Measurements from ENCODE around the gene PSMG1.
A peak's percentile ranks its signal among the peaks of the same experiment; 100 is the strongest.

PSMG1 gene

DNA sequence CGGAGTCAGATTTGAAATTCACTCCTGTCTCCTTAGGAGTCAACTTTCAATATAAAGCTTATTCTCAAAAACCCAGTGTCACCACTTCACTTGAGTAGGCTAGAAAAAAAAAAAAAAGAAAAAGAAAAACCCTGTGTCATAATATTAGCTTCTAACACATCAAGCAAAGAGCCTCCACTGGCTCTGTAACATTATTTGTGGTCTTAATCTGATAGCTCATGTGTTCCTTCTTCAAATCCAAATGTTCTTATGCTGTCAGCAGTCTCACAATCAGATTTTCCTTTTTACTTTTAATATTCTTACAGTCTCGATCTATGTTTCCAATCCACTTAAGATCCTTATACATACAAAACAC, 26.1 kb upstream of the PSMG1 start:
- H3K4me3 ChIP-seq (ENCODE audit: low read depth, low read length): no peak overlapping the region
- TF ChIP-seq, protein P1, sequence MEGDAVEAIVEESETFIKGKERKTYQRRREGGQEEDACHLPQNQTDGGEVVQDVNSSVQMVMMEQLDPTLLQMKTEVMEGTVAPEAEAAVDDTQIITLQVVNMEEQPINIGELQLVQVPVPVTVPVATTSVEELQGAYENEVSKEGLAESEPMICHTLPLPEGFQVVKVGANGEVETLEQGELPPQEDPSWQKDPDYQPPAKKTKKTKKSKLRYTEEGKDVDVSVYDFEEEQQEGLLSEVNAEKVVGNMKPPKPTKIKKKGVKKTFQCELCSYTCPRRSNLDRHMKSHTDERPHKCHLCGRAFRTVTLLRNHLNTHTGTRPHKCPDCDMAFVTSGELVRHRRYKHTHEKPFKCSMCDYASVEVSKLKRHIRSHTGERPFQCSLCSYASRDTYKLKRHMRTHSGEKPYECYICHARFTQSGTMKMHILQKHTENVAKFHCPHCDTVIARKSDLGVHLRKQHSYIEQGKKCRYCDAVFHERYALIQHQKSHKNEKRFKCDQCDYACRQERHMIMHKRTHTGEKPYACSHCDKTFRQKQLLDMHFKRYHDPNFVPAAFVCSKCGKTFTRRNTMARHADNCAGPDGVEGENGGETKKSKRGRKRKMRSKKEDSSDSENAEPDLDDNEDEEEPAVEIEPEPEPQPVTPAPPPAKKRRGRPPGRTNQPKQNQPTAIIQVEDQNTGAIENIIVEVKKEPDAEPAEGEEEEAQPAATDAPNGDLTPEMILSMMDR (IDR thresholded peaks at IDR 0.05; ENCODE audit: low read depth, low read length): no peak
- TF ChIP-seq MYC (IDR thresholded peaks at IDR 0.05; ENCODE audit: low read depth, low read length) (no peak), POLR2A (IDR thresholded peaks at IDR 0.05; ENCODE audit: extremely low read depth, insufficient read length) (no peak)
- TF ChIP-seq, protein P2, sequence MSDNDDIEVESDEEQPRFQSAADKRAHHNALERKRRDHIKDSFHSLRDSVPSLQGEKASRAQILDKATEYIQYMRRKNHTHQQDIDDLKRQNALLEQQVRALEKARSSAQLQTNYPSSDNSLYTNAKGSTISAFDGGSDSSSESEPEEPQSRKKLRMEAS (IDR thresholded peaks at IDR 0.05; ENCODE audit: low read depth, low read length): no peak
- no peak for DNase-seq (ENCODE audit: low read depth)

DNA sequence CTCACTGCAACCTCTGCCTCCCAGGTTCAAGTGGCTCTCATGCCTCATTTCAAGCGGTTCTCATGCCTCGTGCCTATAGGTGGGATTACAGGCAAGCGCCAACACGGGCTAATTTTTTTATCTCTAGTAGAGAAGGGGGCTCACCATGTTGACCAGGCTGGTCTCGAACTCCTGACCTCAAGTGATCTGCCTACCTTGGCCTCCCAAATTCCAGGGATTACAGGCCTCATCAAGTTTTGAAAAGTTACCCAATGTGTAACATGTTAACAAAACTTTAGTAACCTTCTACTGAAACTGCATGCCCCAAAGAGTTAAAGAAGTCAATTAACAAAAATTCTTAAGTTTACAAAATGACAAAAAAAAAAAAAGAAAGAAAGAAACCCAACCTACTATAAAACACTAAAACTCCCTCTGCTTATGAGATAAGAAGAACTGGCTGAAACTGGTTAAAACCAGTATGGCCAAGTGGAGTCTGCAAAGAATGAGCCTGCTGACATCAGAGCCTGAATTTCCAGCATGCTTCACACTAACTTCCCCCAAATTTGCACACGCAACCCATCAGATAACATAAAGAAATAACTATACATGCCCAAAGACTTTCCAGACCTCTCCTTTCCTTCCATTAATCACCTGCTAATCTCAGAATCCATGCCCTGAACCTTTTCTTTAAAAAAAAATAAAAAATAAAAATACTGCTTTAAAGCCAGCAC, 25.5 kb upstream of the PSMG1 start:
- peak; percentile 19 for DNase-seq (ENCODE audit: low read depth)
- TF ChIP-seq POLR2A (IDR thresholded peaks at IDR 0.05; ENCODE audit: extremely low read depth, insufficient read length): no peak
- TF ChIP-seq MYC (IDR thresholded peaks at IDR 0.05; ENCODE audit: low read depth, low read length): no peak
- TF ChIP-seq, protein P2 (IDR thresholded peaks at IDR 0.05; ENCODE audit: low read depth, low read length): no peak
- TF ChIP-seq, protein P1 (IDR thresholded peaks at IDR 0.05; ENCODE audit: low read depth, low read length): no peak
- no peak overlapping the region for H3K4me3 ChIP-seq (ENCODE audit: low read depth, low read length)

DNA sequence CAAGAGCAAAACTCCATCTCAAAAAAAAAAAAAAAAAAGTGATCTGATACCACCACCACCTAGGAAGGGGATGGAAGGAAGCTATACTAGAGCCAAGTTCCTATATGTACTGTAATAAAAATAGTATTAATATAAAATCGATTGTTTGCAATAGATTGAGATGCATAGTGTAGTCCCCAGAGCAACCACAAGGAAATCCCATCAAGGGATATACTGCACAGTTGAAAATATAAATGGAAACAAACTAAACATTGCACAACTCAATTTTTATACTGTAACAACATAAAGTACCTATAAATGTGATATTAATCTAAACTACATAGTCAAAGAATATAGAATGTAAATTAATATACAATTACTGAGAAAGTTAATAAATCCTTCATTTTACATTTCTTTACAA, 20.9 kb upstream of the PSMG1 start:
- no peak overlapping the region for H3K4me3 ChIP-seq (ENCODE audit: low read depth, low read length)
- DNase-seq (ENCODE audit: low read depth): no peak
- TF ChIP-seq MYC (IDR thresholded peaks at IDR 0.05; ENCODE audit: low read depth, low read length) (no peak), POLR2A (IDR thresholded peaks at IDR 0.05; ENCODE audit: extremely low read depth, insufficient read length) (no peak)
- TF ChIP-seq, protein P2 (IDR thresholded peaks at IDR 0.05; ENCODE audit: low read depth, low read length): no peak
- TF ChIP-seq, protein P1 (IDR thresholded peaks at IDR 0.05; ENCODE audit: low read depth, low read length): no peak

DNA sequence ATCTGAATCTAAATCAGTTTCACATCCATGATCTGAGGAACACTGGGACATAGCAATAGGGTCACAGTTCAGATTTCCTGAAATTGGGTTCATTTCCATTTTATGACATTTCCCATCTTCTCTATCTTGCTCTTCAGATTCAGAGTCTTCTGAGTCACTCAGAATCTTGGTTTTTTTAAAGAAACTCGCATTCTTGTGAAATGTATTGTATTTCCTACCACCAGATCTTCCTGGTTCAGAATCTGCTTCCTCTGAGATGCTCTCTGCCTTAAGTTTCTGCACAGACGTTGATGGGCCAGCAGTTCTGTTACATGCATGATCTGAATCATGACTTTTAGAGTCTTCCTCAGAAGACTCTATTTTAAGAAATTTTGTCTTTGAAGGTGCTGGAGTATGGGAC, 15.5 kb upstream of the PSMG1 start:
- no peak for DNase-seq (ENCODE audit: low read depth)
- TF ChIP-seq, protein P1 (IDR thresholded peaks at IDR 0.05; ENCODE audit: low read depth, low read length): no peak
- TF ChIP-seq POLR2A (IDR thresholded peaks at IDR 0.05; ENCODE audit: extremely low read depth, insufficient read length) (no peak), MYC (IDR thresholded peaks at IDR 0.05; ENCODE audit: low read depth, low read length) (no peak)
- TF ChIP-seq, protein P2 (IDR thresholded peaks at IDR 0.05; ENCODE audit: low read depth, low read length): no peak
- no peak overlapping the region for H3K4me3 ChIP-seq (ENCODE audit: low read depth, low read length)

DNA sequence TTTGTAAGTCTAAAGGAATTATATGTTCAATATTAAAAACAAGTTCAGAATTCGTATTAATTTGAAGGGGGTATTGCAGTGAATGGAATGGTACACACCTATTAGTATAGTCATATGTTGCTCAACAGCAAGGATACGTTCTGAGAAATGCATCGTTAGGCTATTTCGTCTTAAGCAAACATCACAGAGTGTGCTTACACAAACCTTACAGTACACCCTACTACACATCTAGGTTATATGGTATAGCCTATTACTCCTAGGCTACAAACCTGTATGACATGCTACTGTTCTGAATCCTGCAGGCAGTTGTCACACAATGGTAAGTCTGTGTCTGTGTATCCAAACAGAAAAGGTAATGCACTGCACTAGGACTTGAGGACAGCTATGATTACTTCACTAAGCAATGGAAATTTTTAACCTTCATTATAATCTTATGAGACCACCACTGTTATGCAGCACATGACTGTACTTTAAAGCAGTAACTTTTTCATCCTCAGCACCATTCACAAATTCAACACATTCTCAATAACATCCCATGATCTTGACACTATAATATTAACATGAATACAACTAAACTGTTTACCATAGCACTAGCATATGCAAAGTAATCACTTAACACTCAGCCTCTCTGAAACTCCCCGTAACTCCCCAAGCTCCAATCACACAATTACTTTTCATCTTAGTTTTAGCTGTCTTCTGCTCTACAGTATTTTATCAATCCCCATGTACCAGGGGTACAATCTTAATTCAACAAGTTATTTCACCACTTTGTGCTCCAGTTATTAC, 14.4 kb upstream of the PSMG1 start:
- H3K4me3 ChIP-seq (ENCODE audit: low read depth, low read length): no peak overlapping the region
- TF ChIP-seq, protein P2 (IDR thresholded peaks at IDR 0.05; ENCODE audit: low read depth, low read length): no peak
- no peak for DNase-seq (ENCODE audit: low read depth)

DNA sequence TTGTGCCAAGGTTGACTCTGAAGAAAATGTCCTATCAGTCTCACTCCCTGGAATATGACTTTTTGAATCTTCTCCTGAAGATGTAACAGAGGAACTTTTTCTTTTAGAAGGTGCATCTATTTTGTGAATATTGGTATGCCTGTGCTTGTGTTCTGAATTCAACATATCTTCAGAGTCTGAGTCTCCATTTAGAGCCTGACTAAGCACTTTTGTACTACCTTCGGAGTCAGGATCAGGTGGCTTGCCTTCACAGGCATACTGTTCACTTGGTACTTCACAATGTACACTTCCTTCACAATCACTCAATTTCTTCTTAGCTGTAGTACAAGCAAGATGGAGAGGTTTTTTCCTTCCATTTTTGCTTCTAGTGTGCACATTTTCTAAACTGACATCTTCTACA, 13.6 kb upstream of the PSMG1 start:
- H3K4me3 ChIP-seq (ENCODE audit: low read depth, low read length): no peak overlapping the region
- TF ChIP-seq, protein P1 (IDR thresholded peaks at IDR 0.05; ENCODE audit: low read depth, low read length): no peak
- no peak for TF ChIP-seq POLR2A (IDR thresholded peaks at IDR 0.05; ENCODE audit: extremely low read depth, insufficient read length)
- TF ChIP-seq, protein P2 (IDR thresholded peaks at IDR 0.05; ENCODE audit: low read depth, low read length): no peak
- no peak for TF ChIP-seq MYC (IDR thresholded peaks at IDR 0.05; ENCODE audit: low read depth, low read length)
- DNase-seq (ENCODE audit: low read depth): no peak
